Body of pancreas (tissue), 4 donors: ENCODE measurements around the gene ABCC11.

Experiments used
- CTCF ChIP-seq, 7 experiments: fragments of 450-650 bp in 4 of 7; fragments of 200-600 bp in 3 of 7; sonication (generic) in 3 of 7; IDR thresholded peaks; one replicate each; pipeline ENCODE4 v1.5.1; 2016 to 2019; ENCODE audit warnings: antibody characterized with exemption in 7 of 7
- POLR2A ChIP-seq, 3 donors: fragments of 450-650 bp; IDR thresholded peaks; one replicate each; pipeline ENCODE4 v1.6.1; 2016; ENCODE audit warnings: antibody characterized with exemption in 3 of 3, mild to moderate bottlenecking in 2 of 3

GRCh38 chr16:48269011-48269410 is 21.7 kb upstream of the ABCC11 start:
- TF ChIP-seq CTCF (IDR thresholded peaks at IDR 0.05) (no peak), POLR2A (IDR thresholded peaks at IDR 0.05) (no peak)
